H9 (cell line): Measurements from ENCODE around the gene AKR1A1. TPM values are rescaled to one million over a fixed set of nuclear protein-coding genes. Genes with fewer than 3 reads are reported as not detected.

Experiments used
- DNase-seq: peaks from one replicate; pipeline ENCODE4 v3.0.0-alpha.2; 2017
- H2AFZ ChIP-seq: one replicate; pipeline ENCODE4 v1.6.1; 2013; ENCODE audit warnings: mild to moderate bottlenecking, low read length, control low read depth, moderate library complexity
- H2AK5ac ChIP-seq: 2 replicates; pipeline ENCODE4 v1.6.1; 2013; ENCODE audit warnings: low read length, control low read depth, mixed read lengths; ENCODE audit not compliant: insufficient read length
- H2BK120ac ChIP-seq: one replicate; pipeline ENCODE4 v1.6.1; 2013; ENCODE audit warnings: low read depth, mild to moderate bottlenecking, low read length, control low read depth, inconsistent platforms; ENCODE audit not compliant: poor library complexity, severe bottlenecking
- H2BK12ac ChIP-seq: 2 replicates; pipeline ENCODE4 v1.6.1; 2013; ENCODE audit warnings: low read length, control low read depth, mixed read lengths, low read depth; ENCODE audit not compliant: insufficient read length
- H2BK15ac ChIP-seq: 2 replicates; pipeline ENCODE4 v1.6.1; 2013; ENCODE audit warnings: low read depth, low read length, control low read depth
- H2BK20ac ChIP-seq: one replicate; pipeline ENCODE4 v1.6.1; 2013; ENCODE audit warnings: low read depth, mild to moderate bottlenecking, low read length, control low read depth, inconsistent platforms; ENCODE audit not compliant: poor library complexity, severe bottlenecking
- H2BK5ac ChIP-seq: 2 replicates; pipeline ENCODE4 v1.6.1; 2013; ENCODE audit warnings: low read length, control low read depth, mixed read lengths; ENCODE audit not compliant: insufficient read length
- H3K14ac ChIP-seq: 2 replicates; pipeline ENCODE4 v1.6.1; 2013; ENCODE audit warnings: low read length, control low read depth; ENCODE audit not compliant: insufficient read depth
- H3K18ac ChIP-seq: 2 replicates; pipeline ENCODE4 v1.6.1; 2013; ENCODE audit warnings: low read depth, mild to moderate bottlenecking, mixed read lengths, low read length, control low read depth; ENCODE audit not compliant: insufficient read length
- H3K23ac ChIP-seq: 2 replicates; pipeline ENCODE4 v1.6.1; 2013; ENCODE audit warnings: low read length, control low read depth, mixed read lengths, low read depth; ENCODE audit not compliant: insufficient read length
- H3K23me2 ChIP-seq: 2 replicates; pipeline ENCODE4 v1.6.1; 2013; ENCODE audit warnings: low read depth, mild to moderate bottlenecking, mixed read lengths, low read length, control low read depth; ENCODE audit not compliant: insufficient read length, poor library complexity, severe bottlenecking
- H3K27ac ChIP-seq: 2 replicates; pipeline ENCODE4 v1.5.1; 2013; ENCODE audit warnings: low read length, control low read depth, mixed read lengths, low read depth; ENCODE audit not compliant: insufficient read length
- H3K27me3 ChIP-seq: 2 replicates; pipeline ENCODE4 v1.6.1; 2013; ENCODE audit warnings: low read length, control low read depth, inconsistent platforms; ENCODE audit not compliant: insufficient read depth
- H3K4ac ChIP-seq: 2 replicates; pipeline ENCODE4 v1.6.1; 2013; ENCODE audit warnings: low read depth, mild to moderate bottlenecking, control low read depth, inconsistent platforms, low read length, moderate library complexity
- H3K4me1 ChIP-seq: 2 replicates; pipeline ENCODE4 v1.6.1; 2013; ENCODE audit warnings: low read length, control low read depth, inconsistent platforms; ENCODE audit not compliant: insufficient read depth
- H3K4me2 ChIP-seq: 2 replicates; pipeline ENCODE4 v1.6.1; 2013; ENCODE audit warnings: low read length, control low read depth, mixed read lengths; ENCODE audit not compliant: insufficient read length, insufficient read depth
- H3K56ac ChIP-seq: 2 replicates; pipeline ENCODE4 v1.6.1; 2013; ENCODE audit warnings: low read depth, mild to moderate bottlenecking, mixed read lengths, low read length, control low read depth; ENCODE audit not compliant: insufficient read length
- H3K79me1 ChIP-seq: 2 replicates; pipeline ENCODE4 v1.6.1; 2013; ENCODE audit warnings: low read depth, mild to moderate bottlenecking, moderate library complexity, low read length, control low read depth, inconsistent platforms; ENCODE audit not compliant: insufficient read depth, poor library complexity, severe bottlenecking
- H3K79me2 ChIP-seq: 2 replicates; pipeline ENCODE4 v1.6.1; 2013; ENCODE audit warnings: low read length, control low read depth, inconsistent platforms; ENCODE audit not compliant: insufficient read depth
- H3K9ac ChIP-seq: 2 replicates; pipeline ENCODE4 v1.6.1; 2013; ENCODE audit warnings: low read length, control low read depth, mixed read lengths; ENCODE audit not compliant: insufficient read length; ENCODE audit errors: extremely low read depth
- H3K9me3 ChIP-seq: one replicate; pipeline ENCODE4 v1.6.1; 2013; ENCODE audit warnings: low read depth, low read length, inconsistent platforms; ENCODE audit not compliant: control insufficient read depth
- H3T11ph ChIP-seq: one replicate; pipeline ENCODE4 v1.6.1; 2013; ENCODE audit warnings: mild to moderate bottlenecking, low read length, control low read depth, inconsistent platforms
- H4K20me1 ChIP-seq: one replicate; pipeline ENCODE4 v1.6.1; 2013; ENCODE audit not compliant: control insufficient read depth, insufficient read length, insufficient read depth
- H4K5ac ChIP-seq: 2 replicates; pipeline ENCODE4 v1.6.1; 2013; ENCODE audit warnings: low read depth, mild to moderate bottlenecking, mixed read lengths, low read length, control low read depth; ENCODE audit not compliant: insufficient read length
- H4K8ac ChIP-seq: replicated peaks from 2 replicates; pipeline ENCODE4 v1.6.1; 2013; ENCODE audit warnings: low read length, control low read depth, mixed read lengths, low read depth; ENCODE audit not compliant: insufficient read length
- H4K91ac ChIP-seq: 2 replicates; pipeline ENCODE4 v1.6.1; 2013; ENCODE audit warnings: low read depth, mild to moderate bottlenecking, moderate library complexity, mixed read lengths, low read length, control low read depth; ENCODE audit not compliant: insufficient read length
- H3K27ac Mint-ChIP-seq, 3 experiments: 2 replicates in 2 of 3; 3 replicates in 1 of 3; pipeline ENCODE4 v1.8.0; 2020 to 2021; ENCODE audit warnings: mixed read lengths in 3 of 3, mild to moderate bottlenecking in 1 of 3, moderate library complexity in 1 of 3
- H3K27me3 Mint-ChIP-seq: 2 replicates; pipeline ENCODE4 v1.8.0; 2021; ENCODE audit warnings: low read depth, mild to moderate bottlenecking, moderate library complexity, mixed read lengths
- H3K36me3 Mint-ChIP-seq, 3 experiments: 2 replicates in 2 of 3; 3 replicates in 1 of 3; pipeline ENCODE4 v1.8.0; 2020 to 2021; ENCODE audit warnings: low read depth in 3 of 3, mixed read lengths in 3 of 3; ENCODE audit not compliant: insufficient read depth in 1 of 3
- H3K4me1 Mint-ChIP-seq, 2 experiments: 2 replicates each; pipeline ENCODE4 v1.8.0; 2020; ENCODE audit warnings: mixed read lengths in 2 of 2
- H3K4me3 Mint-ChIP-seq, 2 experiments: 2 replicates in 1 of 2; 3 replicates in 1 of 2; pipeline ENCODE4 v1.8.0; 2020 to 2021; ENCODE audit warnings: mild to moderate bottlenecking in 2 of 2, mixed read lengths in 2 of 2, moderate library complexity in 1 of 2
- H3K9me3 Mint-ChIP-seq, 2 experiments: 2 replicates in 1 of 2; 3 replicates in 1 of 2; pipeline ENCODE4 v1.8.0; 2020; ENCODE audit warnings: mild to moderate bottlenecking in 2 of 2, mixed read lengths in 2 of 2, moderate library complexity in 1 of 2
- CTCF ChIP-seq: fragments of 200-600 bp; sonication (generic); conservative IDR thresholded peaks from 3 replicates; pipeline ENCODE4 v1.8.0; 2021; ENCODE audit warnings: antibody characterized with exemption, mild to moderate bottlenecking
- WGBS: extraction: QIAGEN DNeasy Blood & Tissue Kit; methylation state at CpG from one replicate; pipeline ENCODE4 v1.1.7; 2013; ENCODE audit warnings: missing lambda C conversion rate, low lambda C conversion rate, mixed read lengths; ENCODE audit not compliant: insufficient read length; ENCODE audit errors: extremely low coverage; 5-methylcytosine and 5-hydroxymethylcytosine counted together
- total RNA-seq: library from RNA; stranded (reverse); gene quantifications from 2 replicates; pipeline ENCODE4 v1.2.1, GENCODE V29; 2021

The AKR1A1 gene
- total RNA-seq, 1 experiment from 2014 or later = 286 TPM

GRCh38 chr1:45583264-45583665, 32.6 kb downstream of the AKR1A1 start:
- no peak for TF ChIP-seq CTCF
- Histone ChIP-seq H2BK15ac (no peak overlapping the region), H3K9ac (peak overlapping the region; percentile 57), H3K23ac (no peak overlapping the region), H2BK12ac (no peak overlapping the region), H2BK20ac (no peak overlapping the region), H3K79me2 (peaks cover 35% of the 10 kb centered on the region), H3K4me1 (no peaks in the 10 kb centered on the region), H2AFZ (no peak overlapping the region), H3T11ph (no peak overlapping the region), H2BK120ac (no peak overlapping the region), H3K4me2 (peak overlapping the region; percentile 81), H2AK5ac (no peak overlapping the region), H4K8ac (no peak overlapping the region), H4K91ac (no peak overlapping the region), H3K27ac (no peak overlapping the region), H3K4ac (no peak overlapping the region), H3K14ac (no peak overlapping the region), H4K5ac (no peak overlapping the region), H3K18ac (no peak overlapping the region), H3K56ac (no peak overlapping the region), H3K23me2 (peaks cover 6% of the 10 kb centered on the region), H3K27me3 (no peaks in the 10 kb centered on the region), H4K20me1 (no peaks in the 10 kb centered on the region), H3K79me1 (no peaks in the 10 kb centered on the region), H2BK5ac (no peak overlapping the region), H3K9me3 (no peaks in the 10 kb centered on the region)
- no CpG with 5 or more reads among the region's 19 CpGs for WGBS
- peak; percentile 97 for DNase-seq
- Mint-ChIP-seq H3K4me1 (peaks cover 15 to 26% of the 10 kb centered on the region in 2 experiments), H3K36me3 (peaks cover 22 to 29% (median 26%) of the 10 kb centered on the region in 3 experiments), H3K4me3 (peak overlapping the region; percentile 99 to 100), H3K9me3 (peaks cover 2 to 3% of the 10 kb centered on the region in 2 experiments; a peak in 3 of 5 replicates), H3K27me3 (peaks cover 3% of the 10 kb centered on the region; the same call in 1 of the 2 replicates), H3K27ac (peak overlapping the region; percentile 99 to 100 (median 100))
